Measurements from ENCODE around the gene RCBTB2.

RCBTB2 gene

DNA sequence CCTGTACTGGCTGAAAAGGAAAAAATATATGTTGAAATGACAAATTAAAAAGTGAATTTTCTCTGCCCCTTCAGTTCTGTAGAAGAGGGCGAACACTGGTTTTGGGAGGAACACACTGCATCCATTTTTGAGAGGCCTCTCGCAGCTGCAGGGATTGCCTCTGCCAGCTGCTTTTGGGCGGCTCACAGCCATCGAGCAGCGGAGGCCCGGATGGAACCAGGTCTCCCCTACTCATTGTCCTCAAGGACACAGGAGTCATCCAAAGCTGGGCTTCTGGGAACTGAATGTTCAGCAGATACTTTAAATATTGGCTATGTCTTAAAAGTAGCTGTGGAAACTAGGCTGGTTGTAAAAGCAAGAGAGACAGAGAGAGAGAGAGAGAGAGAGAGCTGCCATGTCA, 17.1 kb downstream of the RCBTB2 start:
- DNase-seq (no peak), ATAC-seq (no peak)
- Mint-ChIP-seq H3K9me3 (no peaks in the 10 kb centered on the region), H3K4me1 (no peaks in the 10 kb centered on the region), H3K4me3 (no peak overlapping the region), H3K27me3 (no peaks in the 10 kb centered on the region), H3K27ac (no peak overlapping the region)

DNA sequence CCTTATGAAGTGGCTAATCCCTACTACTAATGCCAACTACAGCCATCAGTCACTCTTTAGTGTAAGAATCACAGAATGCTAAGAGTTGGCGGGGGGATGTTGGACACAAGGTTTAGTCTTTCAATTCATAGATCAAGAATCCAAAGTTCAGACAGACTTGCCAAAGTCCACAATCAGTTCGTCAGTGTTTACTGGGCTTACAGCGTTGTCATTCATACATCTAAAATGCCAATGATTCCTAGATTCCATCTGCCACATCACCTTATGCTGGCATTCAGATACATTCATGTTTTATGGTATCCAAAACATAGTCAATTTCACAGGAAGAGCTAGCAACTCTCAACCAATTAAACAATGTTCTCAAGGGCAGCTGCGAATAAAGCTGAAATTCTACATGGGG, 18.1 kb downstream of the RCBTB2 start:
- Mint-ChIP-seq H3K27me3 (no peaks in the 10 kb centered on the region), H3K4me1 (no peaks in the 10 kb centered on the region), H3K4me3 (no peak overlapping the region), H3K27ac (no peak overlapping the region), H3K9me3 (no peaks in the 10 kb centered on the region)
- ATAC-seq, result no peak
- DNase-seq, result no peak

- H3K9me3 Mint-ChIP-seq, result no peaks in the 10 kb centered on the region
- ATAC-seq, result no peak
- H3K4me1 Mint-ChIP-seq, result peaks cover 20% of the 10 kb centered on the region
- DNase-seq, result no peak
- H3K27me3 Mint-ChIP-seq, result no peaks in the 10 kb centered on the region
- H3K27ac Mint-ChIP-seq, result no peak overlapping the region
- no peak overlapping the region for H3K4me3 Mint-ChIP-seq
Observed at GRCh38 chr13:48511621-48512230, 21.2 kb downstream of the RCBTB2 start.

- Mint-ChIP-seq H3K27me3 (peaks cover 10% of the 10 kb centered on the region), H3K9me3 (no peaks in the 10 kb centered on the region), H3K27ac (no peak overlapping the region), H3K4me1 (peaks cover 30% of the 10 kb centered on the region), H3K4me3 (no peak overlapping the region)
- DNase-seq (no peak), ATAC-seq (no peak)
Observed at GRCh38 chr13:48510698-48511097, 22.2 kb downstream of the RCBTB2 start.

- Mint-ChIP-seq H3K27ac (no peak overlapping the region), H3K4me3 (no peak overlapping the region), H3K27me3 (peaks cover 10% of the 10 kb centered on the region), H3K4me1 (peaks cover 53% of the 10 kb centered on the region), H3K9me3 (no peaks in the 10 kb centered on the region)
- ATAC-seq (no peak), DNase-seq (no peak)
Observed at GRCh38 chr13:48508011-48508410, 24.9 kb downstream of the RCBTB2 start.

DNA sequence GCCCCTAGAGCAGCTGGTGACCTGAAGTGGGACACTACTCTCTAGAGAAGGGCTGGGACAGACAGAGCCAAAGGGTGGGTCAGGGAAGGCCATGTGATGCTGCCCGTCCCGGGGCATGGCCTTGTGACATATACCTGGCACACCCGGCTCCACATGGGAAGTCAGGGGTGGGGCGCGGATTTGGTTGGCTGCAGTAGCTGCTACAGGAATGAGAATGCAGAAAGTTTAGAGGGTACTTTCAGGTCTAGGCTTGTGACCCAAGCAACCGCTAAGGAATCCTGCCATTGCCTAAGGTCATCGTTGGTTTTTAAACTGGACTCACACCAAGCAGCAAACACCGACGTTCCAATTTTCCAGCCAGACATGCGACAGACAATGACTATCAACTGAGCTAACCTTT, 25.9 kb downstream of the RCBTB2 start:
- H3K27ac Mint-ChIP-seq, result no peak overlapping the region
- peaks cover 53% of the 10 kb centered on the region for H3K4me1 Mint-ChIP-seq
- no peak for ATAC-seq
- H3K9me3 Mint-ChIP-seq, result no peaks in the 10 kb centered on the region
- no peak overlapping the region for H3K4me3 Mint-ChIP-seq
- DNase-seq, result no peak
- peaks cover 10% of the 10 kb centered on the region for H3K27me3 Mint-ChIP-seq

DNA sequence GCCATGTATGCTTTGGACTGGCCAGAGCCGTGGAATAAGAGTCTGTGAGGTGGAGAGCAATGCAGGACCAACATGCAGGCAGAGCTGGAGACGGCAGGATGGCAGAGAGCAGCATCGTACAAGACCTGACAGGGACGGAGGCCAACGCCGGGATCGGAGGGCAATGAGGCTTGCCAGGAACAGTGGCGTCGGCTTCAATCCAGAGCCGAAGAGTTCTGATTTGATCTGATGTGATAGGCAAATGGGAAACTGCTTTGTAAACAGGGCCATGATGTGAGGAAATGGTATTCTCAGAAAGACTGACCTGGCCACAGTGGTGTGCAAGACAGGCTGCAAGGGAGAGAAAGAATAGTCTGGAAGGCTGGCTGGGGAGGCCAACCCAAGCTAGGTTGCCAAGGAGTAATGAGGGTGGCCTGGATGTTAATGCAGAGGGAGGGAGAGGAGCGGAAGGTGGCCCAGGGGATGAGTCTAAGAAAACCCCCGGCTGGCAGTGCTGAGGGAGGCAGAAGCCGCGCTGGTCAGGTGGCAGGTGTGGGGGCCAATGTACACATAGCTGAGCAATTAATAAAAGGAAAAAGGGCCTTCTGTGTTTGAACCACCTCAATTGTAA, 26.7 kb downstream of the RCBTB2 start:
- Mint-ChIP-seq H3K4me3 (peak overlapping the region; percentile 63 to 65), H3K27me3 (peaks cover 10% of the 10 kb centered on the region), H3K4me1 (peaks cover 53% of the 10 kb centered on the region), H3K27ac (peak overlapping the region in 1 of 2 donors; percentile 95), H3K9me3 (no peaks in the 10 kb centered on the region)
- ATAC-seq (no peak), DNase-seq (no peak)

- peaks cover 57% of the 10 kb centered on the region for H3K4me1 Mint-ChIP-seq
- peak overlapping the region; percentile 89 to 95 for H3K27ac Mint-ChIP-seq
- peak; percentile 85 for ATAC-seq
- no peaks in the 10 kb centered on the region for H3K9me3 Mint-ChIP-seq
- peak; percentile 38 to 52 for DNase-seq
- H3K4me3 Mint-ChIP-seq, result peak overlapping the region; percentile 63 to 65
- H3K27me3 Mint-ChIP-seq, result peaks cover 10% of the 10 kb centered on the region
Observed at GRCh38 chr13:48505597-48506091, 27.2 kb downstream of the RCBTB2 start.

GRCh38 chr13:48505012-48505411, 27.9 kb downstream of the RCBTB2 start:
- peak; percentile 50 for ATAC-seq
- Mint-ChIP-seq H3K4me3 (peak overlapping the region; percentile 63 to 65), H3K4me1 (peaks cover 61% of the 10 kb centered on the region), H3K27me3 (peaks cover 10% of the 10 kb centered on the region), H3K9me3 (no peaks in the 10 kb centered on the region), H3K27ac (peak overlapping the region; percentile 89 to 95)
- DNase-seq, result no peak

GRCh38 chr13:48504606-48505005, 28.3 kb downstream of the RCBTB2 start:
- DNase-seq (no peak), ATAC-seq (no peak)
- no peak overlapping the region for H3K4me3 Mint-ChIP-seq
- H3K27me3 Mint-ChIP-seq, result peaks cover 10% of the 10 kb centered on the region
- H3K4me1 Mint-ChIP-seq, result peaks cover 61% of the 10 kb centered on the region
- H3K9me3 Mint-ChIP-seq, result no peaks in the 10 kb centered on the region
- H3K27ac Mint-ChIP-seq, result peak overlapping the region in 1 of 2 donors; percentile 43

DNA sequence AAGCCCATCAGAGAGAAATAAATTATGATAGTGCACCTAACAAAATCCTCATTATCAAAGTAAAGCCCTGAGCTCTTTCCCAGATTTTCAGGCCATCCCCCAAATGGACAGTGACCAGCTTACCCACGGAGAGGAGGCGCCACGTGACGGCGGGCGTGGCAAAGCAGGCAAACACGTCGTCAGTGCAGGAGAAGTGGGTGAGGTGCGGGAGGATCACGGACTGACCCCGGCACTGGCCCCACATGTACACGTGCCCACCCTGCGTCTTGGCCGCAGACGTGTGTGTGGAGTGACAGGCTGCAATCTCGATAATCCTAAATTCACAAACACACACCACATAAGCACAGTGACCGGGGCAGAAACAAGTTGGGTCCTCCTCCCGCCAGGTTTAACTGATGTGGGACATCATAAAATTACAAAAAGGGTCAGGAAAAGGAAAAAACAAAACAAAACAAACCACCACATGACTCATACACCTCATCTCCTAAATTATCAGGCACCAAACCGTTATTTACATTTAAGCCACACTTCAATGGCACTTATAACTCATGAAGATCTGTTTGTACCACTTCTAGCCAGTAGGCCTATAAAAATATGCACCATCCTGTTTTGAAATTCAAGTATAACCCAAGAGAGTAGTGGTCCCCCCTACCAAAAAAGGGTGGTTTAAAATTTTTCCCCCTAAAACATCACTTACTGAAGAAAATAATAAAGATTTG, 30.1 kb downstream of the RCBTB2 start:
- Mint-ChIP-seq H3K4me1 (peaks cover 51% of the 10 kb centered on the region), H3K27ac (no peak overlapping the region), H3K9me3 (no peaks in the 10 kb centered on the region), H3K27me3 (peaks cover 10% of the 10 kb centered on the region), H3K4me3 (no peak overlapping the region)
- no peak for DNase-seq
- ATAC-seq, result no peak

GRCh38 chr13:48501705-48502104, 31.2 kb downstream of the RCBTB2 start:
- Mint-ChIP-seq H3K4me3 (no peak overlapping the region), H3K4me1 (peaks cover 47% of the 10 kb centered on the region), H3K9me3 (no peaks in the 10 kb centered on the region), H3K27me3 (peaks cover 10% of the 10 kb centered on the region), H3K27ac (no peak overlapping the region)
- DNase-seq, result no peak
- ATAC-seq, result no peak

GRCh38 chr13:48500652-48501197, 32.2 kb downstream of the RCBTB2 start:
- peaks cover 43% of the 10 kb centered on the region for H3K4me1 Mint-ChIP-seq

GRCh38 chr13:48497669-48498068, 35.2 kb downstream of the RCBTB2 start:
- H3K27ac Mint-ChIP-seq, result no peak overlapping the region
- ATAC-seq (no peak), DNase-seq (no peak)
- H3K9me3 Mint-ChIP-seq, result no peaks in the 10 kb centered on the region
- H3K4me3 Mint-ChIP-seq, result no peak overlapping the region
- H3K4me1 Mint-ChIP-seq, result peaks cover 20% of the 10 kb centered on the region
- H3K27me3 Mint-ChIP-seq, result no peaks in the 10 kb centered on the region

More at GRCh38 chr13:48500652-48501197, 32.2 kb downstream of the RCBTB2 start:
- H3K4me3 Mint-ChIP-seq, result no peak overlapping the region
- no peaks in the 10 kb centered on the region for H3K9me3 Mint-ChIP-seq
- no peak for DNase-seq
- no peak overlapping the region for H3K27ac Mint-ChIP-seq
- H3K27me3 Mint-ChIP-seq, result peaks cover under 1% of the 10 kb centered on the region
- no peak for ATAC-seq

GRCh38 chr13:48496271-48497161, 36.4 kb downstream of the RCBTB2 start:
- DNase-seq (peak in 1 of 2 donors; percentile 35), ATAC-seq (peak; percentile 34)
- H3K4me3 Mint-ChIP-seq, result no peak overlapping the region
- H3K4me1 Mint-ChIP-seq, result peaks cover 20% of the 10 kb centered on the region
- no peaks in the 10 kb centered on the region for H3K27me3 Mint-ChIP-seq
- H3K9me3 Mint-ChIP-seq, result no peaks in the 10 kb centered on the region
- H3K27ac Mint-ChIP-seq, result no peak overlapping the region
